Mucosa of rectum (tissue), 2 donors: ENCODE results near the gene IL17D.

Source experiments
- H3K27ac ChIP-seq, 2 donors: one replicate each; pipeline ENCODE4 v1.7.0; 2013; ENCODE audit warnings: inconsistent platforms in 2 of 2, low read depth in 2 of 2, low read length in 2 of 2
- H3K27me3 ChIP-seq, 2 donors: one replicate each; pipeline ENCODE4 v1.7.0; 2013; ENCODE audit warnings: low read length in 2 of 2; ENCODE audit not compliant: control insufficient read depth in 2 of 2, insufficient read depth in 2 of 2
- H3K36me3 ChIP-seq, 2 donors: one replicate each; pipeline ENCODE4 v1.7.0; 2013; ENCODE audit warnings: low read length in 2 of 2; ENCODE audit not compliant: control insufficient read depth in 2 of 2, insufficient read depth in 2 of 2
- H3K4me1 ChIP-seq, 2 donors: one replicate each; pipeline ENCODE4 v1.7.0; 2013; ENCODE audit warnings: low read length in 2 of 2, mild to moderate bottlenecking in 1 of 2; ENCODE audit not compliant: control insufficient read depth in 2 of 2, insufficient read depth in 2 of 2
- H3K4me3 ChIP-seq, 2 donors: one replicate each; pipeline ENCODE4 v1.7.0; 2013; ENCODE audit warnings: low read length in 2 of 2
- H3K9ac ChIP-seq, 2 donors: one replicate each; pipeline ENCODE4 v1.7.0; 2013; ENCODE audit warnings: low read length in 2 of 2, low read depth in 1 of 2, mild to moderate bottlenecking in 1 of 2
- H3K9me3 ChIP-seq, 2 donors: one replicate each; pipeline ENCODE4 v1.7.0; 2013; ENCODE audit warnings: low read length in 2 of 2; ENCODE audit not compliant: control insufficient read depth in 2 of 2
- donor health status: healthy.
- donor health status: Normal muscosa, but diverticular disease.

IL17D gene

DNA sequence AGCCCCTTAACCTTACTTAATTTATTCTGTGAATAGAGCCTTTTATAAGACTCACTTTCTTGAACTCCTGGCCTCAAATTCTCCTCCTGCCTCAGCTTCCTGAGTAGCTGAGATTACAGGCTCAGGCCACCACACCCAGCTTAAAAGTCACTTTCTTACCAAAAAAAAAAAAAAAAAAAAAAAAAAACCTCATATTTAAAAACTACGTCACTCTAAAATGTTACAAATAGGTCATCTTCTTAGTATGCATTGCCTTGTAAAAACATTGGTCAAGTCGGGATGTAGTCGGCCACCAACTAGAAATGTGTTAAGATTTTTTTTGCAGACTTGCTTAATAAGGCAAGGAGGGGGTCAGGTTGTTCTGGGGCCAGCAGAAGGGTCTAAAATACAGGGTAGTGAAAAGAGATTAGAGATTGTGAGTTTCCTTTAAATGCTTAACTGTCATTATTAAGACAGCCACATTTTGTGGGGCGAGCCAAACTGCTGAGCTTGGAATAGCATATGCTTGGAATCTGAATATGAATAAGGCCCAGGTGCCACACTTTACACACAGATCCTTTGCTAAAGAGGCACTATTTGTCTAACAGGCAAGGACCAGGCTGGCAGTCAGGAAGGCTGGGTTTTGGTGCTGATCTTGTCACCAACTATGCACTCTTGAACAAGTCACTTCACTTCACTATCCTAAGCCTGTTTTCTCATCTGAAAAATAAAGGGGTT, 16.5 kb upstream of the IL17D start:
- Histone ChIP-seq H3K27me3 (no peaks in the 10 kb centered on the region), H3K27ac (no peak overlapping the region), H3K4me3 (no peak overlapping the region), H3K36me3 (peaks cover 0 to 5% of the 10 kb centered on the region in 2 donors), H3K9me3 (no peaks in the 10 kb centered on the region), H3K4me1 (no peaks in the 10 kb centered on the region), H3K9ac (no peak overlapping the region)

DNA sequence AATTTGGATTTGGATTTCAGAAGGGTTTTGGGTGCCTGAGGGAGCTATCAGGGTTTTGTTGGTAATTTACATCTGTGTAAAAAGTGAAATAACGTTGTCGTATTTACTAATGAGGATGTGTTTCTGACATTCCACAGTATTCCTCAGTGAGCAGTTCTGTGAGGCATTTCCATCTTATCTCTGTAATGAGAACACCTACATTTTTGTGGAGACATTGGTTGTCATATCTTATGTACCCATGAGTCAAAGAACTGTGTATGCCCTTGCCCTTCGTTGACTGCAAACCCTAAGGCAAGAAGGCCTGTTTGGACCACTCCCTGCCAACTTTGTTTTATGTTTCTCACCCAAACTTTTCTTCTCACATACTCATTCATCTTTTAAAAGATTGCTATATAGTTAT, 14.2 kb upstream of the IL17D start:
- Histone ChIP-seq H3K4me1 (no peaks in the 10 kb centered on the region), H3K9me3 (no peaks in the 10 kb centered on the region), H3K4me3 (no peak overlapping the region), H3K27ac (no peak overlapping the region), H3K27me3 (no peaks in the 10 kb centered on the region), H3K36me3 (peaks cover 0 to 5% of the 10 kb centered on the region in 2 donors), H3K9ac (no peak overlapping the region)

DNA sequence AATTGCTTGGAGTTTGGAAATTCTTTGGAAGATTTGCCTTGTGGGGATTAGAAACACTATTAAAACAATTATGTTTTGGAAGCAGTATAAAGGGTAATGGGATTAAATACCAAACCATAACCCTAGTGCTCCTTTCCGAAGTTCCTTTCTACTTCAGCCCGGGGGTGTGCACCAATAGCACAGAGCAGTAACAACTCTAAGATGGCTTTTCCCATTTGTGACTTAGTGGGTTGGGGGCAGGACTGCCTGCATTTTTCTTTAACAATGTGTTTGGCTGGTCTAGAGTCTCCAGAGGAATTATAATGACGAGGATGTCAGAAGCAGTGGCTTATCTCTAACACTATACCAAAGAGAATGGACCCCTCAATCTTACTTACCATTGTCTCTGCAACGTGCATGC, 11.9 kb upstream of the IL17D start:
- no peak overlapping the region for H3K4me3 ChIP-seq
- H3K27me3 ChIP-seq, result no peaks in the 10 kb centered on the region
- no peak overlapping the region for H3K9ac ChIP-seq
- no peaks in the 10 kb centered on the region for H3K9me3 ChIP-seq
- H3K4me1 ChIP-seq, result no peaks in the 10 kb centered on the region
- peaks cover 0 to 5% of the 10 kb centered on the region in 2 donors for H3K36me3 ChIP-seq
- H3K27ac ChIP-seq, result no peak overlapping the region

- H3K4me3 ChIP-seq, result no peak overlapping the region
These were observed 7.4 kb upstream of the IL17D start for GRCh38 chr13:20696073-20696472.

GRCh38 chr13:20699715-20700114, 3.8 kb upstream of the IL17D start:
- H3K4me3 ChIP-seq, result no peak overlapping the region
- no peaks in the 10 kb centered on the region for H3K27me3 ChIP-seq
- H3K27ac ChIP-seq, result no peak overlapping the region
- H3K9me3 ChIP-seq, result no peaks in the 10 kb centered on the region
- no peak overlapping the region for H3K9ac ChIP-seq
- no peaks in the 10 kb centered on the region for H3K36me3 ChIP-seq
- peaks cover 3 to 9% of the 10 kb centered on the region in 2 donors for H3K4me1 ChIP-seq

More at GRCh38 chr13:20696073-20696472, 7.4 kb upstream of the IL17D start:
- Histone ChIP-seq H3K9me3 (no peaks in the 10 kb centered on the region), H3K36me3 (peaks cover 0 to 5% of the 10 kb centered on the region in 2 donors), H3K4me1 (no peaks in the 10 kb centered on the region), H3K9ac (no peak overlapping the region), H3K27me3 (no peaks in the 10 kb centered on the region), H3K27ac (no peak overlapping the region)

- Histone ChIP-seq H3K36me3 (no peaks in the 10 kb centered on the region), H3K9ac (no peak overlapping the region), H3K4me1 (peaks cover 3 to 9% of the 10 kb centered on the region in 2 donors), H3K4me3 (no peak overlapping the region), H3K27me3 (no peaks in the 10 kb centered on the region), H3K27ac (no peak overlapping the region), H3K9me3 (no peaks in the 10 kb centered on the region)
These were observed 3.2 kb upstream of the IL17D start for GRCh38 chr13:20700288-20700687.

DNA sequence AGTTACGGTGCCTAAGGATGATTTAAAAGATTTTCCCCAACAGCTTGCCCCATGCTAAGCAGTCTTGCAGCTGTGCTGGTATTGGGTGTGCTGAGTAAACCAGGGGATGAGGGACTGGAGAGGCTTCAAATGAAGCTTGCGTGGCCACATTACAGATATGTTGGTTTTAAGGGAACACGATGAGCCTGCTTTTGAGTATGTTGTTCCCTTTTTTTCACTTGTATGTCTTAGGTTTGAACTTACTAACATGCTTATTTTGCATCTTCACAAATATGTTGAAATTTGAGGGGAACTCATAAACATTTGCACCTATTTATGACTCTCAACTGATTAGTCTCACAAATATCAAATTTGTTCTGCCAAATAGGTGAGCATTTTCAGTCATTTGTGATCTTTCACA, 2.0 kb upstream of the IL17D start:
- Histone ChIP-seq H3K9me3 (no peaks in the 10 kb centered on the region), H3K27ac (no peak overlapping the region), H3K4me3 (no peak overlapping the region), H3K36me3 (no peaks in the 10 kb centered on the region), H3K27me3 (no peaks in the 10 kb centered on the region), H3K4me1 (peaks cover 3 to 9% of the 10 kb centered on the region in 2 donors), H3K9ac (no peak overlapping the region)

GRCh38 chr13:20702530-20702914, 977 bp upstream of the IL17D start:
- Histone ChIP-seq H3K9ac (peak overlapping the region; percentile 68 to 69), H3K4me3 (peak overlapping the region; percentile 59 to 79), H3K9me3 (no peaks in the 10 kb centered on the region), H3K27ac (no peak overlapping the region), H3K4me1 (peaks cover 3 to 9% of the 10 kb centered on the region in 2 donors), H3K36me3 (no peaks in the 10 kb centered on the region), H3K27me3 (no peaks in the 10 kb centered on the region)

DNA sequence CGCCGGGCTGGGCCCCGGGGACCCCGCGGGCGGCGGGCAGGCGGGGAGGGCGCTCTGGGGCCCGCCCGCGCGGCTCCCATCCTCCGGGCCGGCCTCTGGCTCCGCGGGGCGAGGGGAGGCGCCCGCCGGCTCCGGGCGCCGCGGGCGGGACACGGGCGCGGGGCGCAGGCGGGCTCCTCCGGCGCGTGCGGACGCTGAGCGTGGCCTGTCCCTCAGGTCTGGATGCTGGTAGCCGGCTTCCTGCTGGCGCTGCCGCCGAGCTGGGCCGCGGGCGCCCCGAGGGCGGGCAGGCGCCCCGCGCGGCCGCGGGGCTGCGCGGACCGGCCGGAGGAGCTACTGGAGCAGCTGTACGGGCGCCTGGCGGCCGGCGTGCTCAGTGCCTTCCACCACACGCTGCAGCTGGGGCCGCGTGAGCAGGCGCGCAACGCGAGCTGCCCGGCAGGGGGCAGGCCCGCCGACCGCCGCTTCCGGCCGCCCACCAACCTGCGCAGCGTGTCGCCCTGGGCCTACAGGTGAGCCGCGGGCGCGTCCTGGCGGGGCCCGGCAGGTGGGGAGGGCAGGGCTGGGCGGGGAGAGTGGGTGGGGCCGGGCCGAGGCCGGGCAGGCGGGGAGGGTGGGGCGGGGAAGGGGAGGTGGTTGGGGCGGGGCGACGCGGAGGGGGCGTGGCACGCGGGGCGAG, 420 bp downstream of the IL17D start:
- Histone ChIP-seq H3K4me1 (peaks cover 3 to 9% of the 10 kb centered on the region in 2 donors), H3K9me3 (no peaks in the 10 kb centered on the region), H3K27me3 (no peaks in the 10 kb centered on the region), H3K9ac (no peak overlapping the region), H3K36me3 (no peaks in the 10 kb centered on the region), H3K27ac (no peak overlapping the region), H3K4me3 (peak overlapping the region; percentile 50 to 54)

DNA sequence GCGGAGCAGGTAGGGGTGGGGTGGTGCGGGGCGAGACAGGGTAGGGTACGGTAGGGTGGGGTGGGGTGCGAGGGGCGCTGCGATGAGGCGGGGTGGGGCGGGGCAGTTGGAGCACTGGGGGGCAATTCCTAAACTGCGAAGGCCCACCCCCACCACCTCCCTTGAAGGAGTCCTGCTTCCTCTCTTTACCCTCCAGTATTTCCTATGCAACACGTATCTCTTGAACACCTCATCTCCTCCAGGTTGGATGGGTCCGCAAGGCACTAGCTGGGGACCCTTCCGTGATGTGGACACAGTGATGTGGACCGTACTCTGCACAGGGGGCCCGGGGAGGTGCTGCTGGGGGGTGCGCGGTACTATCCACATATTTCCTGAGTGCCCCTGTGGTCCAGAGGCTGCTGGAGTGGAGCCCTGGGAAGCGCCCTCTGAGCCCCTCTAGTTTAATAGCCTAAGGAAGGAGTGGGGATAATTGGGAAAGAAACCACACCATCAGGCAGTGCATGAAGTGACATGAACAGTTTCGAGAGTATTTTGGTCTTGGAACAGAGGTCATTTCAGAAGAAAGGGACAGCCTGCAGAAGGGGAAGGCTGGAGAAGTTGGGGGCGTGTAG, 1.1 kb downstream of the IL17D start:
- Histone ChIP-seq H3K9me3 (no peaks in the 10 kb centered on the region), H3K27ac (no peak overlapping the region), H3K4me1 (peaks cover 3 to 9% of the 10 kb centered on the region in 2 donors), H3K4me3 (peak overlapping the region; percentile 50 to 52), H3K27me3 (no peaks in the 10 kb centered on the region), H3K9ac (no peak overlapping the region), H3K36me3 (no peaks in the 10 kb centered on the region)
